NB4 (cell line): Measurements from ENCODE around the gene ING4.

Experiments used
- MYC ChIP-seq: IDR thresholded peaks from 2 replicates; pipeline ENCODE4 v1.6.1; 2011; ENCODE audit warnings: low read depth, low read length
- POLR2A ChIP-seq: IDR thresholded peaks from 2 replicates; pipeline ENCODE4 v1.6.1; 2011; ENCODE audit warnings: mild to moderate bottlenecking; ENCODE audit not compliant: insufficient read length; ENCODE audit errors: extremely low read depth
- TF ChIP-seq, protein P1 (sequence below): IDR thresholded peaks from one replicate; pipeline ENCODE4 v1.5.1; 2012; ENCODE audit warnings: low read depth, low read length

DNA sequence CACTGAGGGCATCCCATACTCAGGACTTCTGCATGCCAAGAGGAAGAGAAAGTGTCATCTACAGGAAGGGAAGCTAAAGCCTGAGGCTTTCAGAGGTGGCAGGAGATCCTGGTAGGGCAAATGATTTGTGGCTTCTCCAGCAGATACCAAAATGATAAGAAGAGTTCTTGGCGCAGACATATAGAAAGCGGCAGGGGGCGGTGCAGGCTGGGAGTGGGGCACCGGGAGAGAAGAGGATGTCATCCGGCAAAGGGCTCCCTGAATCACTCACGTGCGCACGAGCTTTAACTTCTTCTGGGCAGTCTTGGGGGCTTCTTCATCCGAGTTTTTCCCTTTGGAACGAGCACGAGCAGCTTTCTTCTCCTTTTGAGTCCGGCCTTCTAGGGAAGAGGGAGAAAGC lies 10.5 kb downstream of the ING4 start:
- TF ChIP-seq, protein P1, sequence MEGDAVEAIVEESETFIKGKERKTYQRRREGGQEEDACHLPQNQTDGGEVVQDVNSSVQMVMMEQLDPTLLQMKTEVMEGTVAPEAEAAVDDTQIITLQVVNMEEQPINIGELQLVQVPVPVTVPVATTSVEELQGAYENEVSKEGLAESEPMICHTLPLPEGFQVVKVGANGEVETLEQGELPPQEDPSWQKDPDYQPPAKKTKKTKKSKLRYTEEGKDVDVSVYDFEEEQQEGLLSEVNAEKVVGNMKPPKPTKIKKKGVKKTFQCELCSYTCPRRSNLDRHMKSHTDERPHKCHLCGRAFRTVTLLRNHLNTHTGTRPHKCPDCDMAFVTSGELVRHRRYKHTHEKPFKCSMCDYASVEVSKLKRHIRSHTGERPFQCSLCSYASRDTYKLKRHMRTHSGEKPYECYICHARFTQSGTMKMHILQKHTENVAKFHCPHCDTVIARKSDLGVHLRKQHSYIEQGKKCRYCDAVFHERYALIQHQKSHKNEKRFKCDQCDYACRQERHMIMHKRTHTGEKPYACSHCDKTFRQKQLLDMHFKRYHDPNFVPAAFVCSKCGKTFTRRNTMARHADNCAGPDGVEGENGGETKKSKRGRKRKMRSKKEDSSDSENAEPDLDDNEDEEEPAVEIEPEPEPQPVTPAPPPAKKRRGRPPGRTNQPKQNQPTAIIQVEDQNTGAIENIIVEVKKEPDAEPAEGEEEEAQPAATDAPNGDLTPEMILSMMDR: no peak
- TF ChIP-seq POLR2A: no peak
- no peak for TF ChIP-seq MYC
